CD14-positive monocyte (primary cell): Measurements from ENCODE around the gene PRKAB1. TPM values are rescaled to one million over a fixed set of nuclear protein-coding genes. Genes with fewer than 3 reads are reported as not detected.

Experiments
- DNase-seq, 3 donors: peaks; one replicate each; pipeline ENCODE4 v3.0.0-alpha.2; 2011 to 2022
- H2AFZ ChIP-seq: 2 replicates; pipeline ENCODE4 v1.6.0; 2012; ENCODE audit warnings: mild to moderate bottlenecking, low read depth, low read length, inconsistent platforms; ENCODE audit not compliant: insufficient read depth, poor library complexity, severe bottlenecking
- H3K27ac ChIP-seq, 2 donors: 1 replicate in 1 of 2; 2 replicates in 1 of 2; pipeline ENCODE4 v1.5.1; 2012 to 2013; ENCODE audit warnings: low read length in 2 of 2, control low read depth in 1 of 2, inconsistent platforms in 1 of 2, low read depth in 1 of 2, mild to moderate bottlenecking in 1 of 2
- H3K27me3 ChIP-seq, 2 donors: one replicate each; pipeline versions ENCODE4 v1.6.0 to v1.6.1; 2011 to 2013; ENCODE audit warnings: low read length in 2 of 2; ENCODE audit not compliant: control insufficient read depth in 2 of 2, insufficient read depth in 2 of 2
- H3K36me3 ChIP-seq, 2 donors: replicated peaks in 1 of 2; 1 replicate in 1 of 2; 2 replicates in 1 of 2; pipeline versions ENCODE4 v1.5.1 to v1.6.1; 2012 to 2013; ENCODE audit warnings: low read length in 2 of 2, control low read depth in 1 of 2, inconsistent platforms in 1 of 2, mild to moderate bottlenecking in 1 of 2; ENCODE audit not compliant: insufficient read depth in 2 of 2, control insufficient read depth in 1 of 2
- H3K4me1 ChIP-seq, 2 donors: 1 replicate in 1 of 2; 2 replicates in 1 of 2; pipeline versions ENCODE4 v1.5.1 to v1.6.1; 2012 to 2013; ENCODE audit warnings: low read length in 2 of 2, control low read depth in 1 of 2, inconsistent platforms in 1 of 2, mild to moderate bottlenecking in 1 of 2, moderate library complexity in 1 of 2; ENCODE audit not compliant: insufficient read depth in 2 of 2, control insufficient read depth in 1 of 2
- H3K4me2 ChIP-seq: replicated peaks from 2 replicates; pipeline ENCODE3; 2012; ENCODE audit warnings: low read length, moderate library complexity, mild to moderate bottlenecking; ENCODE audit not compliant: poor library complexity, severe bottlenecking; ENCODE audit errors: extremely low read depth
- H3K4me3 ChIP-seq, 3 experiments: fragments of 200-600 bp in 1 of 3; sonication (generic) in 1 of 3; replicated peaks in 1 of 3; 1 replicate in 2 of 3; 2 replicates in 1 of 3; pipeline ENCODE4 v1.5.1; 2011 to 2013; ENCODE audit warnings: low read length in 3 of 3, mild to moderate bottlenecking in 3 of 3, control low read depth in 2 of 3, low read depth in 2 of 3, inconsistent platforms in 1 of 3, moderate library complexity in 1 of 3
- H3K79me2 ChIP-seq: 2 replicates; pipeline ENCODE4 v1.6.0; 2012; ENCODE audit warnings: mild to moderate bottlenecking, control low read depth, inconsistent platforms, low read length, moderate library complexity; ENCODE audit not compliant: insufficient read depth
- H3K9ac ChIP-seq: 2 replicates; pipeline ENCODE4 v1.6.0; 2017; ENCODE audit warnings: low read length, mild to moderate bottlenecking; ENCODE audit not compliant: insufficient read depth, poor library complexity, severe bottlenecking
- H3K9me3 ChIP-seq, 2 donors: replicated peaks in 1 of 2; 1 replicate in 1 of 2; 2 replicates in 1 of 2; pipeline versions ENCODE4 v1.5.1 to v1.6.1; 2012 to 2013; ENCODE audit warnings: low read length in 2 of 2, control low read depth in 1 of 2; ENCODE audit not compliant: control insufficient read depth in 1 of 2, insufficient read depth in 1 of 2
- H4K20me1 ChIP-seq: 2 replicates; pipeline ENCODE4 v1.6.0; 2012; ENCODE audit warnings: mild to moderate bottlenecking, low read length, control low read depth, moderate library complexity; ENCODE audit not compliant: insufficient read depth
- H3K27ac Mint-ChIP-seq, 7 donors: one replicate each; pipeline ENCODE4 v1.8.0; 2020; ENCODE audit warnings: mild to moderate bottlenecking in 7 of 7, mixed read lengths in 7 of 7, moderate library complexity in 6 of 7, inconsistent platforms in 2 of 7
- H3K27me3 Mint-ChIP-seq, 3 donors: one replicate each; pipeline ENCODE4 v1.8.0; 2021 to 2022; ENCODE audit warnings: low read depth in 3 of 3, mild to moderate bottlenecking in 3 of 3, mixed read lengths in 3 of 3, moderate library complexity in 3 of 3, inconsistent platforms in 1 of 3
- H3K36me3 Mint-ChIP-seq, 2 donors: one replicate each; pipeline ENCODE4 v1.8.0; 2020; ENCODE audit warnings: mixed read lengths in 2 of 2, inconsistent platforms in 1 of 2, mild to moderate bottlenecking in 1 of 2
- H3K4me1 Mint-ChIP-seq: one replicate; pipeline ENCODE4 v1.8.0; 2020; ENCODE audit warnings: mild to moderate bottlenecking, mixed read lengths
- H3K4me3 Mint-ChIP-seq, 2 donors: one replicate each; pipeline ENCODE4 v1.8.0; 2020; ENCODE audit warnings: mild to moderate bottlenecking in 2 of 2, mixed read lengths in 2 of 2, moderate library complexity in 1 of 2
- H3K9me3 Mint-ChIP-seq, 7 donors: one replicate each; pipeline ENCODE4 v1.8.0; 2020 to 2022; ENCODE audit warnings: mixed read lengths in 7 of 7, mild to moderate bottlenecking in 6 of 7, moderate library complexity in 6 of 7, inconsistent platforms in 2 of 7
- WGBS: methylation state at CpG from one replicate; pipeline ENCODE4 v1.1.5; 2013; ENCODE audit warnings: missing lambda C conversion rate; ENCODE audit not compliant: insufficient coverage; 5-methylcytosine and 5-hydroxymethylcytosine counted together
- intact Hi-C, 2 donors: fragments of 100-400 bp; cut with micrococcal nuclease; formaldehyde crosslinking; loops; one replicate each; pipeline versions ENCODE4 v1.15.0 to v1.15.1; 2023
- polyA plus RNA-seq, 3 donors: library from polyadenylated mRNA; depleted of rRNA in 1 of 3; unstranded in 2 of 3; stranded (reverse) in 1 of 3; fragments of 300-500 nt in 2 of 3; fragments of >200 nt in 1 of 3; fragmentation: Illumina TruSeq in 2 of 3; gene quantifications; 1 replicate in 2 of 3; 2 replicates in 1 of 3; pipeline ENCODE4 v1.2.3, GENCODE V29; 2012 to 2021
- TF ChIP-seq, protein P1 (sequence below): fragments of 200-600 bp; IDR thresholded peaks from one replicate; pipeline ENCODE4 v1.8.0; 2022; ENCODE audit warnings: antibody characterized with exemption, mild to moderate bottlenecking

PRKAB1 gene
- polyA plus RNA-seq, 3 donors: 20.5 to 35.9 (median 23.0) TPM

DNA sequence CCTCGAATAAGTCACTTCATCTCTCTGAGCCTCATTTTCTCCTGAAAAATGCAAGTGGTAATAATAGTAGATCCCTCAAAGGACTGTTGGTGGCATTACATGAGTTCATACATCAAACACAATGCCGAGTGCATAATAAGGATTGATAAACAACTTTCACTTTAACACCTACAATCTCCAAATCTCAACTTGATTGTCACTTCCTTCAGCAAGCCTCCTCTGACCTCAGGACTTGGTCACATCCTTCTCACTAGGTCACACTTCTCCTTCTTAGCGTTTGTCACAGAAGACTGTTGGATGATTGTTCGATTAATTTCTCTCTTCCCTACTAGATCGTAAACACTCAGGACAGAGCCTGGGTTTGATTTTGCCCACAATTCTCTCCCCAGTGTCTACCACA, 7.9 kb upstream of the PRKAB1 start:
- H2AFZ ChIP-seq: peak overlapping the region; percentile 67
- Mint-ChIP-seq H3K9me3 (peaks cover 0 to 4% (median 3%) of the 10 kb centered on the region in 7 donors), H3K27me3 (peaks cover 0 to 2% (median 0%) of the 10 kb centered on the region in 3 donors), H3K27ac (peak overlapping the region; percentile 51 to 80 (median 65)), H3K4me3 (peak overlapping the region; percentile 4 to 22), H3K36me3 (no peaks in the 10 kb centered on the region), H3K4me1 (peaks cover 8% of the 10 kb centered on the region)
- no peak overlapping the region for H3K9ac ChIP-seq
- WGBS: 0% methylated on average over 1 of the region's 5 CpGs
- H4K20me1 ChIP-seq: no peaks in the 10 kb centered on the region
- H3K27ac ChIP-seq: peak overlapping the region in 1 of 2 donors; percentile 73
- peak; percentile 31 to 60 (median 37) for DNase-seq
- H3K4me2 ChIP-seq: peak overlapping the region; percentile 37
- no peaks in the 10 kb centered on the region for H3K36me3 ChIP-seq
- TF ChIP-seq, protein P1, sequence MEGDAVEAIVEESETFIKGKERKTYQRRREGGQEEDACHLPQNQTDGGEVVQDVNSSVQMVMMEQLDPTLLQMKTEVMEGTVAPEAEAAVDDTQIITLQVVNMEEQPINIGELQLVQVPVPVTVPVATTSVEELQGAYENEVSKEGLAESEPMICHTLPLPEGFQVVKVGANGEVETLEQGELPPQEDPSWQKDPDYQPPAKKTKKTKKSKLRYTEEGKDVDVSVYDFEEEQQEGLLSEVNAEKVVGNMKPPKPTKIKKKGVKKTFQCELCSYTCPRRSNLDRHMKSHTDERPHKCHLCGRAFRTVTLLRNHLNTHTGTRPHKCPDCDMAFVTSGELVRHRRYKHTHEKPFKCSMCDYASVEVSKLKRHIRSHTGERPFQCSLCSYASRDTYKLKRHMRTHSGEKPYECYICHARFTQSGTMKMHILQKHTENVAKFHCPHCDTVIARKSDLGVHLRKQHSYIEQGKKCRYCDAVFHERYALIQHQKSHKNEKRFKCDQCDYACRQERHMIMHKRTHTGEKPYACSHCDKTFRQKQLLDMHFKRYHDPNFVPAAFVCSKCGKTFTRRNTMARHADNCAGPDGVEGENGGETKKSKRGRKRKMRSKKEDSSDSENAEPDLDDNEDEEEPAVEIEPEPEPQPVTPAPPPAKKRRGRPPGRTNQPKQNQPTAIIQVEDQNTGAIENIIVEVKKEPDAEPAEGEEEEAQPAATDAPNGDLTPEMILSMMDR: no peak
- intact Hi-C loops: no loop called here
- H3K79me2 ChIP-seq: no peaks in the 10 kb centered on the region
- H3K4me1 ChIP-seq: peaks cover 9 to 11% of the 10 kb centered on the region in 2 donors
- no peaks in the 10 kb centered on the region for H3K27me3 ChIP-seq
- no peaks in the 10 kb centered on the region for H3K9me3 ChIP-seq
- H3K4me3 ChIP-seq: peak overlapping the region in 1 of 3 experiments; percentile 48

DNA sequence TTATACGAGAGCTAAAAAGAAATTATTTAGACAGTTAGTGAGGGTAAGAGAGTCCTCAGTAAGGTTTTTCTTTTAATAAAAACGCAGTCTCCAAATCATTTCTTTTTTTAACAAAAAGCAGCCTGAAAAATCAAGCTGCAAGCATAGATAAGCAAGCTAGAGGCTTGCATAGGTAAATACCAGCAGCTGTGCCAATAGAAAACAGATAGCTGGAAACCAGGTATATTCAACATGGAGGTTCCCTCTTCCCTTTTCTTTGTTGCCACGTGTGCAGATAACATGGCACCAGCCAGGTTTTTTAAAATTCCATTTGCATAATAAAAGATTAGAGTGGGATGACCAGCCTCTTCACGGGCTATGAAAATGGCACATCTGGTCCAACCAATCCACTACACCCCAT, 6.1 kb upstream of the PRKAB1 start:
- Histone ChIP-seq H3K79me2 (peaks cover 6% of the 10 kb centered on the region), H3K4me2 (no peak overlapping the region), H3K4me1 (peaks cover 23 to 25% of the 10 kb centered on the region in 2 donors), H4K20me1 (no peaks in the 10 kb centered on the region), H3K4me3 (no peak overlapping the region), H2AFZ (no peak overlapping the region), H3K9me3 (no peaks in the 10 kb centered on the region), H3K27ac (no peak overlapping the region), H3K36me3 (no peaks in the 10 kb centered on the region), H3K27me3 (no peaks in the 10 kb centered on the region), H3K9ac (no peak overlapping the region)
- peak overlapping the region in 1 of 7 donors; percentile 50 for H3K27ac Mint-ChIP-seq
- peaks cover 19% of the 10 kb centered on the region for H3K4me1 Mint-ChIP-seq
- DNase-seq: no peak
- H3K27me3 Mint-ChIP-seq: peaks cover 0 to 2% (median 0%) of the 10 kb centered on the region in 3 donors
- H3K4me3 Mint-ChIP-seq: peak overlapping the region in 1 of 2 donors; percentile 40
- no CpG with 5 or more reads among the region's 4 CpGs for WGBS
- H3K9me3 Mint-ChIP-seq: peaks cover 0 to 3% (median 0%) of the 10 kb centered on the region in 7 donors
- intact Hi-C loops: no loop called here
- no peaks in the 10 kb centered on the region for H3K36me3 Mint-ChIP-seq
- TF ChIP-seq, protein P1: no peak
